ENCODE results near the gene SLC6A19. TPM values are rescaled to one million over a fixed set of nuclear protein-coding genes. Genes with fewer than 3 reads are reported as not detected.
"Not testable (repeated sequence)": the region's sequence is repeated elsewhere in the genome, so short reads cannot be mapped to it uniquely, and the experiment has no call there.

The SLC6A19 gene
- polyA plus RNA-seq, 3 donors = 38.8 to 77.6 (median 55.8) TPM

GRCh38 chr5:1254196-1254595 is 52.8 kb downstream of the SLC6A19 start:
- DNase-seq (ENCODE audit: low read depth in 3 of 3, low spot score in 2 of 3) = no peak

DNA sequence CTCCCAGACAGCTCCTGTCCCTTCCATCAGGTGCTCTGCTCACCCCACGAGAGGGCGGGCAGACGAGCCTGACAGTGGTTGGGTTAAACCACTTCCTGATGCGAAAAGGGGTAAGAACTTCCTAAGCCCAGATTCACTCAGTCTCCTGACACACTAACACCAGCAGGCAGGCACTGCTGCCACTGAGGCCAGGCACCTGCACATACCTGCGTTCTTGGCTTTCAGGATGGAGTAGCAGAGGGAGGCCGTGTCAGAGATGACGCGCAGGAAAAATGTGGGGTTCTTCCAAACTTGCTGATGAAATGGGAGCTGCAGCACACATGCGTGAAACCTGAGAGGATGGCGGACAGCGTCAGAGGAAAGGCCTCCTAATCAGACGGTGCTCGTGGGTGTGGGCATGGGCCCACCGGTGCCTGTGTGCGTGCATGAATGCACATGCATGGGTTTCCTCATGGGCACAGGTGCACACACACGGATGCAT is 53.7 kb downstream of the SLC6A19 start:
- DNase-seq (ENCODE audit: low read depth in 3 of 3, low spot score in 2 of 3) = no peak

DNA sequence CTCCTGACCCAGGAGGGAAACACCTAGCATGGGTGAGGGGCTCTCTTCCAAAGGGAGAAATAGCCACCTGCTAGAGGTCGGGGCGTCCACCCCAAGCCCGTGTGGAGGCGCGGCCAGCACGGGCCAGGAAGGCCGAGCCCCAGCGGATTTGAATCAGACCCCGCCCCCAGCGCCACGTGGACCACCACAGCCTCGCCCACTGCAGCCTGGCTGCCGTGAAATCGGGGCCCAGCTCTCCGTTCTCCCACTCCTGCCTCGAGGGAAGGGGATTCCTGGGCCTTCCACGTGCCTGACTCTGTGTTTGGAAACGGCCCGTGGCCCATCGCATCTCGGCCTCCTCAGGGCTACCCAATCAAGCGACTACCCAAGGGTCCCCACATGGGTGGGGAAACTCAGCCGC is 55.4 kb downstream of the SLC6A19 start:
- DNase-seq (ENCODE audit: low read depth in 3 of 3, low spot score in 2 of 3) = no peak

DNA sequence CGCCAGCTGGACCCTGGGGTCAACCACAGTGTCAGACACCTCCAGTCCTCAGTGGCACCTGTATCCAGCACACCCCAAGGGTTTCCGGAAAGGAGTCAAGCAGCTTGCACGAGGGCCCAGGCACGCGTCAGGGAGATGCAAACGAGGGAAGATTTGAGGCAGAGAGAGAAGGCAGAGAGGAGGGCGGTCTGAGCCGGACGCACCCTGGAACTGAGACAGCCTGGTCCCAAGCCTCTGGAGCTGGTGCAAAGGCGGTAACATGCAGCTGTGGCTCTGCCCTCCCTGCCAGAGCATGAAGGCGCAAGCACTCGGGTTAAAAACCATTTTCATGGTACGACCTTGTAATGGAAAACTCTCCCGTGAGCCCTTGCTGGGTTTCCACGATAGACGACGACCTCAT is 56.0 kb downstream of the SLC6A19 start:
- no peak for DNase-seq (ENCODE audit: low read depth in 3 of 3, low spot score in 2 of 3)

DNA sequence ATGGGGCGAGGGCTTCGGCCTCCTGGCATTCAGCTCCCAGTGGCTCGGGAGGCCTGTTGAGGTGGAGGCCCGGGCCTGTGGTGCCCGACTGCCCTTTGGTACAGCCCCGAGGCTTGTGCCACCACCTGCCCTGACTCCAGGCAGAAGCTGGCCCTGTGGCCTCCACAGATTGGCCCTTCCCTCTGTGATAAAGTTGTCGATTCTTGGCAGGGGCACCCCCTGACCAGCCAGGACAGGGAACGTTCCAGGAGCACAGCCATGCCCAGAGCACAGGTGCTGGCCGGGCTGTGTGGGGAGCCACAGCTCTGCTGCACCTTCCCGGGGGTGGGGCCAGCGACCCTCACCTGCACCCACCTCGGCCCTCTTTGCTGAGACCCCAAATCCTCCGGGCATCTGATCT is 56.4 kb downstream of the SLC6A19 start:
- DNase-seq (ENCODE audit: low read depth in 3 of 3, low spot score in 2 of 3) = no peak

- no peak for DNase-seq (ENCODE audit: low read depth in 3 of 3, low spot score in 2 of 3)
Observed at GRCh38 chr5:1259806-1260480, 58.5 kb downstream of the SLC6A19 start.

- DNase-seq (ENCODE audit: low read depth in 3 of 3, low spot score in 2 of 3) = no peak
Observed at GRCh38 chr5:1261643-1262042, 60.2 kb downstream of the SLC6A19 start.

DNA sequence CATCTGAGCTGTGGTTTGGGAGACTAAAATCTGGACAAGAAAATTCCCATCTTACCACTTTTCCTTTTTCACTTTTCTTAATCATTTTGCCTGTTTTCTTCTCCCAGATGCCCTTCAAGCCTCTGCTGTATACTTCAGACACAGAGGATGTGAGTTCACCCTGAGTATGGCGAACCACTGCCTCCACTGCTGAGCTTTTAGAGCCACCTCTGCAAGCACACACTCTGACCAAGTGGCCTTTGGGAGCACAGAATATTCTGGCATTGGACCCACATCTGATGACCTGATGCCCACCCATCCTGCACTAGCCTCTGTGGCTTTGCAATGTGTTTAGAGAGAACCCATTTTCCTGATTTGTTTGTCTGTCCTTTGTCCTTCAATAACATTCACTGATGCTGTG is 61.0 kb downstream of the SLC6A19 start:
- no peak for DNase-seq (ENCODE audit: low read depth in 3 of 3, low spot score in 2 of 3)

DNA sequence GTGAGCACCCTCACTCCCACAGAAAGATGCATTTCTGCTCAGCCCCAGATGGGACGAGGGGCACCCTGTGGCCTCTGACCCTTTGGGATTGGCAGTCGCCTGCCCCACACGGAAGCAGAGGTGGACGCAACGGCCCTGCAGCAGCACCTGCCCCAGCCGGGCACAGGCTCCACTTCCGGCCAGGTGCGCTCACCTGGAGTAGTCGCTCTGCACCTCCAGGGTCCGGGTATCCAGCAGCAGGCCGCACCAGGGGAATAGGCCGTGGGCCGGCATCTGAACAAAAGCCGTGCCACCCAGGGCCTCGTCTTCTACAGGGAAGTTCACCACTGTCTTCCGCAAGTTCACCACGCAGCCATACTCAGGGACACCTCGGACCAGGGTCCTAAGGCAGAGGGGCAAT is 62.8 kb downstream of the SLC6A19 start:
- no peak for DNase-seq (ENCODE audit: low read depth in 3 of 3, low spot score in 2 of 3)

DNA sequence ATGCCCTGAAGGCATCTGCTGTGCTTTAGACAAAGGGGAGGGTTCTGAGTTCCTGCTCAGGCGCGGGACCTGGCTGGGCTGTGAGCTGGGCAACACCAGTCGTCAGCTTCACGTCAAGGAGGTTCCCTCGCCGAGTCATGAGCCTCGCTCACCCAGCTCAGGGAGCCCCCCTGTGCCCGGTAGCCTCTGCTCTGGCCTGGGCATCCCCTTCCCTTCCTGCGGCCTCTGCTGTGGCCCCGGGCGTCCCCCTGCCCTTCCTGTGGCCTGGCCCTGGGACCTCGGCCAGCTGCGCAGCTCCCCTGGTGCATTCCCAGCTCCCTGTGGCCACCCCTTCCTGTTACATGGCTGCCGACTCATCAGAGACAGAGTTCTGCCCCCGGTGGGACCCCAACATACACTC is 63.6 kb downstream of the SLC6A19 start:
- no peak for DNase-seq (ENCODE audit: low read depth in 3 of 3, low spot score in 2 of 3)

GRCh38 chr5:1265461-1266455 is 64.4 kb downstream of the SLC6A19 start:
- no peak for DNase-seq (ENCODE audit: low read depth in 3 of 3, low spot score in 2 of 3)

DNA sequence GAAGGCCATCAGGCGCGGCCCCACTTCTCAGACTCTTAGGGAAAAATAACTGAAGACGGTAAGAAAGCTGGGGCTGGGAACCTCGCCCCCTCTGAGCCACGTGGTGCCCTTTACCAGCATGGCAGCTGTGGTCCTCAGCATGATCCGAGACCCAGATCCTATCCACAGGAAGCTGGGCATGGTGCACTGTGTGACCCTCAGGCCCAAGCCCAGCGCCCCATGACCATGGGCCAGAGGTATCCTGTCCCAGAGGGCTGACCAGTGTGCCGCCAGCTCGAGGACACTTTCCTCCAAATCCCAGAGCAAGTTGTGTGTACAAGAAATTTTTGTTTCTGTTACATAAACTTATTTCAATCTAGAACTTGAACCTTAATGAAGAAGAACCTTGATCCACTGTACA is 65.4 kb downstream of the SLC6A19 start:
- DNase-seq (ENCODE audit: low read depth in 3 of 3, low spot score in 2 of 3) = no peak

- not testable (repeated sequence) for DNase-seq (ENCODE audit: low read depth in 3 of 3, low spot score in 2 of 3)
Observed at GRCh38 chr5:1267464-1267863, 66.1 kb downstream of the SLC6A19 start.

- DNase-seq (ENCODE audit: low read depth in 3 of 3, low spot score in 2 of 3) = no peak
Observed at GRCh38 chr5:1268056-1268455, 66.7 kb downstream of the SLC6A19 start.

DNA sequence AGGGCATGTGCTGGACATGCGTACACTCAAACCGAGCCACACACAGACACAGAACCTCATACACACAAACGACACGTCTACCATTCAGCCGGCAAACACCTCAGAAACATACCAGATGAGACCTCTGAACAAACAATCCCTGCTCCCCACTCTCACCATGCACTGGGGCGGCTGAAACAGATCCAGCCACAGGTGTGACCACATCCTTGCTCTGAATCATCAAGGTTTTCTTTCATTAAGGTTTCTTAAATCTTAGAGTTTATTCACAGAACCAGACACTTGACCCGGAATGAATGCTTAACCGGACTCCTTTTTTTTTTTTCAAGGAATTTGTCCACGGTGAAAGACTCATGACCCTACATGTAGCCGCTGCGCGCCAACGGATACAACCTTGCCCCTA is 67.3 kb downstream of the SLC6A19 start:
- no peak for DNase-seq (ENCODE audit: low read depth in 3 of 3, low spot score in 2 of 3)

GRCh38 chr5:1270426-1270825 is 69.0 kb downstream of the SLC6A19 start:
- no peak for DNase-seq (ENCODE audit: low read depth in 3 of 3, low spot score in 2 of 3)

DNA sequence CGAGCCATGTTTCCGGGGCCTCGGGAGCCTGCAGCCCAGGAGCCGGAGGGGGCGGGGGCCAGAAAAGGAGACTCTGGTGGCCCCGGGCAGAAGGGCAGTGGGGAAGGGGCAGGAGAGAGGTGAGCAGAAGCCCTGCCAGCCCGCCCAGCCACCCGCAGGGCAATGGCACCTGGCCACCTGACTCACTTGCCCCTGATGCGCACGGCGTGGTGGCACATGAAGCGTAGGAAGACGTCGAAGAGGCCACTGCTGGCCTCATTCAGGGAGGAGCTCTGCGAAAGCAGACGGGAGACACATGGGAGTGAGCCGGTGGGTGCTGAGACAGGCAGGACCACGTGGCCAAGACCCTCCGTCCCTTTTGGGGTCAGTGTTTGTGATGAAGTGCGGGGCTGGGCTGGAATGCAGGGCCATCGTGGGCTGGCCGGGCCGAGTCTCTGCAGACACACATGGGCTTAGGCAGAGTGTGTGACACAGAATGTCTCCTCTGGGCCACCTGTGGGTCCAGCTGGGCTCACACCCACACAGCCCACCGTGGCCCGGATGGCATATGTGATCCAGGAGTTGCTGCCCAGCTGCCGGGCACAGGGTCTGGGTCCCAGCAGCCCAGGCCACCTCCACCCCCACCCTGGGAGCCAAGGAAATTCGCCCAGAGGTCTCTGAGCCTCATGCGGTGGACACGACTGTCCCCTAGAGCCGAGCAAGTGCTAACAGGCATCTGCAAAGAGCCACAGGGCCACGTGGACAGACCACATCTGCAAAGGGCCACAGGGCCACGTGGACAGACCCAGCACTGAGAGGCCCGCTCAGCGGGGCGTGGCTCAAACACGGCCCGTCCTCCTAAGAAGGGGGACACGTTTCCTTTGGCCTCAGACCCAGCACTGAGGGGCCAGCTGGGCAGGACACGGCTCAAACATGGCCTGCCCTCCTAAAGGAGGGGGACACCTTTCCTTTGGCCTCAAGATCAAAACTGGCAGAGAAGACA is 69.8 kb downstream of the SLC6A19 start:
- DNase-seq (ENCODE audit: low read depth in 3 of 3, low spot score in 2 of 3) = no peak

- DNase-seq (ENCODE audit: low read depth in 3 of 3, low spot score in 2 of 3) = no peak
Observed at GRCh38 chr5:1272201-1272600, 70.8 kb downstream of the SLC6A19 start.

DNA sequence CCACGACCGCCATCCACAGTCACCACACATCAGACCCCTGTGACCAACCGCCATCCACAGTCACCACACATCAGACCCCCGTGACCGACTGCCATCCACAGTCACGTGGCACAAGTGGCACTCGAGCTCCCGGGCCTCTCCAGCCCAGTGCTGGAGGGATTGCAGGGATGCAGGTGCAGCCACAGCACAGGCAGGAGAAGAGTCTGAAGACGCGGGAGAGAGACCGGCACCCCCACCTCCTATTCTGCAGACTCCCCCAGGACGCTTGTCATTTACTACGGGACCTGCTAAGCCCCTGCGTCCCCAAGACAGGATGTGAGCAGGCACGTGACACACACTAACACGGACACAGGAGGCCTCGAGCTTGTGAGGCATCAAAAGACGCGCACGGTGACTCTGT is 72.3 kb downstream of the SLC6A19 start:
- DNase-seq (ENCODE audit: low read depth in 3 of 3, low spot score in 2 of 3) = no peak

GRCh38 chr5:1274471-1274870 is 73.1 kb downstream of the SLC6A19 start:
- no peak for DNase-seq (ENCODE audit: low read depth in 3 of 3, low spot score in 2 of 3)
